Measurements from ENCODE around the gene GPS1. TPM values are rescaled to one million over a fixed set of nuclear protein-coding genes. Genes with fewer than 3 reads are reported as not detected.

The GPS1 gene
- total and polyA plus RNA-seq, 9 of the 15 experiments (the other 6 are each of a cell fraction or from before 2014, with no cell fraction given) = 3.1 to 167 (median 69.9) TPM

DNA sequence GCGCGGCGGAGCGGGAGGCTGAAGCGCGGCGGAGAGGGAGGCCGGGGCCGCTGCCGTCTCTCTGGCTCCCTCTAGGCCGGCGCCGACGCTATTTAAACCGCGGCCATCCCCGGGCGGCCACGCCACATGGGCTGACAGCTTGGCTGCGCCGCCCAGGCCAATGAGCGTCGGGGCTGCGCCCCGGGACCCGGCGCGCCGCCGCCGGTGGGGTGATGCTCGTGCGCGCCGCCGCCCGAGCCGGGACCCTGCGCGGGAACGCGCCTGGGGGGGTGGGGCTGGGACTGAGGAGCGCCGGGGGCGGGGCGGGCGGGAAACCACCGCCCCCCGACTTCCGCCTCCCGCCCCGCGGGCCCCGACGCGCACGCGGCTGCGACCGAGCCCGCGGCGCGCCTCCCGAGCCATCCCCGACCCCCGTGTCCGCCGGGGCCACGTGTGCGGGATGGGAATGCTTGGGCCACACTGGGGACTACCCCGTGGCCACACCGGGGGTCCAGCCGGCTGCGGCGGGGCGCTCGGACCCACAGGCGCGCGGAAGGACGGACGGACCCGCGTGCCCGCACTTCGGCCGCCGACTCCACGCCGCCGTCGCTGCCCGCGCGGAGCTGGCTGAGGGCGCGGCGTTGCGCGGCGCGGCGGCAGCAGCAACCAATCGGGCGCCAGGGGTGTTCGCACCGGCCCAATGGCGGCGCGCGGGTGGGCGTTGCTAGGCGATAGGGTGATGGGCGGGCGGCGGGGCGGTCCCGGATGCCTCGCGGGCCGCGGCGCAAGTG lies 46.7 kb downstream of the GPS1 start, which contains the start of gene FASN (continued):
- peak; percentile 68 for TF ChIP-seq SAFB (IDR thresholded peaks at IDR 0.05; ENCODE audit: borderline replicate concordance, low read depth, low read length)
- TF ChIP-seq CCNT2 (IDR thresholded peaks at IDR 0.05; ENCODE audit: borderline replicate concordance, extremely low read depth, insufficient read length, low read depth, low read length) = peak; percentile 89
- peak; percentile 71 for TF ChIP-seq RFX5 (IDR thresholded peaks at IDR 0.05; ENCODE audit: low read depth, low read length)
- TF ChIP-seq, protein P1, sequence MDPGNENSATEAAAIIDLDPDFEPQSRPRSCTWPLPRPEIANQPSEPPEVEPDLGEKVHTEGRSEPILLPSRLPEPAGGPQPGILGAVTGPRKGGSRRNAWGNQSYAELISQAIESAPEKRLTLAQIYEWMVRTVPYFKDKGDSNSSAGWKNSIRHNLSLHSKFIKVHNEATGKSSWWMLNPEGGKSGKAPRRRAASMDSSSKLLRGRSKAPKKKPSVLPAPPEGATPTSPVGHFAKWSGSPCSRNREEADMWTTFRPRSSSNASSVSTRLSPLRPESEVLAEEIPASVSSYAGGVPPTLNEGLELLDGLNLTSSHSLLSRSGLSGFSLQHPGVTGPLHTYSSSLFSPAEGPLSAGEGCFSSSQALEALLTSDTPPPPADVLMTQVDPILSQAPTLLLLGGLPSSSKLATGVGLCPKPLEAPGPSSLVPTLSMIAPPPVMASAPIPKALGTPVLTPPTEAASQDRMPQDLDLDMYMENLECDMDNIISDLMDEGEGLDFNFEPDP (CRISPR knock-in tag; IDR thresholded peaks at IDR 0.05) = no peak
- peak; percentile 96; the same call in 1 of the 2 replicates for TF ChIP-seq ZNF644 (tag; IDR thresholded peaks at IDR 0.05; ENCODE audit: low read depth)
- no peak for TF ChIP-seq ZNF444 (CRISPR knock-in tag; IDR thresholded peaks at IDR 0.05)
- TF ChIP-seq ZNF57 (CRISPR knock-in tag; IDR thresholded peaks at IDR 0.05) = 0 out of 2 replicates have a peak, but pooled peaks have one; percentile 51
- TF ChIP-seq, protein P2, sequence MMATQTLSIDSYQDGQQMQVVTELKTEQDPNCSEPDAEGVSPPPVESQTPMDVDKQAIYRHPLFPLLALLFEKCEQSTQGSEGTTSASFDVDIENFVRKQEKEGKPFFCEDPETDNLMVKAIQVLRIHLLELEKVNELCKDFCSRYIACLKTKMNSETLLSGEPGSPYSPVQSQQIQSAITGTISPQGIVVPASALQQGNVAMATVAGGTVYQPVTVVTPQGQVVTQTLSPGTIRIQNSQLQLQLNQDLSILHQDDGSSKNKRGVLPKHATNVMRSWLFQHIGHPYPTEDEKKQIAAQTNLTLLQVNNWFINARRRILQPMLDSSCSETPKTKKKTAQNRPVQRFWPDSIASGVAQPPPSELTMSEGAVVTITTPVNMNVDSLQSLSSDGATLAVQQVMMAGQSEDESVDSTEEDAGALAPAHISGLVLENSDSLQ (IDR thresholded peaks at IDR 0.05) = peak; percentile 91
- TF ChIP-seq PHB (CRISPR knock-in tag; IDR thresholded peaks at IDR 0.05) = no peak
- TF ChIP-seq ARID2 (IDR thresholded peaks at IDR 0.05) = no peak
- TF ChIP-seq, protein P3, sequence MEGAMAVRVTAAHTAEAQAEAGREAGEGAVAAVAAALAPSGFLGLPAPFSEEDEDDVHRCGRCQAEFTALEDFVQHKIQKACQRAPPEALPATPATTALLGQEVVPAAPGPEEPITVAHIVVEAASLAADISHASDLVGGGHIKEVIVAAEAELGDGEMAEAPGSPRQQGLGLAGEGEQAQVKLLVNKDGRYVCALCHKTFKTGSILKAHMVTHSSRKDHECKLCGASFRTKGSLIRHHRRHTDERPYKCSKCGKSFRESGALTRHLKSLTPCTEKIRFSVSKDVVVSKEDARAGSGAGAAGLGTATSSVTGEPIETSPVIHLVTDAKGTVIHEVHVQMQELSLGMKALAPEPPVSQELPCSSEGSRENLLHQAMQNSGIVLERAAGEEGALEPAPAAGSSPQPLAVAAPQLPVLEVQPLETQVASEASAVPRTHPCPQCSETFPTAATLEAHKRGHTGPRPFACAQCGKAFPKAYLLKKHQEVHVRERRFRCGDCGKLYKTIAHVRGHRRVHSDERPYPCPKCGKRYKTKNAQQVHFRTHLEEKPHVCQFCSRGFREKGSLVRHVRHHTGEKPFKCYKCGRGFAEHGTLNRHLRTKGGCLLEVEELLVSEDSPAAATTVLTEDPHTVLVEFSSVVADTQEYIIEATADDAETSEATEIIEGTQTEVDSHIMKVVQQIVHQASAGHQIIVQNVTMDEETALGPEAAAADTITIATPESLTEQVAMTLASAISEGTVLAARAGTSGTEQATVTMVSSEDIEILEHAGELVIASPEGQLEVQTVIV (CRISPR knock-in tag; IDR thresholded peaks at IDR 0.05; ENCODE audit: borderline replicate concordance) = no peak
- no peak for TF ChIP-seq MTA2 (IDR thresholded peaks at IDR 0.05; ENCODE audit: low read depth)
- TF ChIP-seq, protein P4, sequence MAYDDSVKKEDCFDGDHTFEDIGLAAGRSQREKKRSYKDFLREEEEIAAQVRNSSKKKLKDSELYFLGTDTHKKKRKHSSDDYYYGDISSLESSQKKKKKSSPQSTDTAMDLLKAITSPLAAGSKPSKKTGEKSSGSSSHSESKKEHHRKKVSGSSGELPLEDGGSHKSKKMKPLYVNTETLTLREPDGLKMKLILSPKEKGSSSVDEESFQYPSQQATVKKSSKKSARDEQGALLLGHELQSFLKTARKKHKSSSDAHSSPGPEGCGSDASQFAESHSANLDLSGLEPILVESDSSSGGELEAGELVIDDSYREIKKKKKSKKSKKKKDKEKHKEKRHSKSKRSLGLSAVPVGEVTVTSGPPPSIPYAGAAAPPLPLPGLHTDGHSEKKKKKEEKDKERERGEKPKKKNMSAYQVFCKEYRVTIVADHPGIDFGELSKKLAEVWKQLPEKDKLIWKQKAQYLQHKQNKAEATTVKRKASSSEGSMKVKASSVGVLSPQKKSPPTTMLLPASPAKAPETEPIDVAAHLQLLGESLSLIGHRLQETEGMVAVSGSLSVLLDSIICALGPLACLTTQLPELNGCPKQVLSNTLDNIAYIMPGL (CRISPR knock-in tag; IDR thresholded peaks at IDR 0.05) = no peak; the same call in 1 of the 2 replicates

All from K562 (cell line).